Measurements from ENCODE around the gene PHYKPL.

The PHYKPL gene

DNA sequence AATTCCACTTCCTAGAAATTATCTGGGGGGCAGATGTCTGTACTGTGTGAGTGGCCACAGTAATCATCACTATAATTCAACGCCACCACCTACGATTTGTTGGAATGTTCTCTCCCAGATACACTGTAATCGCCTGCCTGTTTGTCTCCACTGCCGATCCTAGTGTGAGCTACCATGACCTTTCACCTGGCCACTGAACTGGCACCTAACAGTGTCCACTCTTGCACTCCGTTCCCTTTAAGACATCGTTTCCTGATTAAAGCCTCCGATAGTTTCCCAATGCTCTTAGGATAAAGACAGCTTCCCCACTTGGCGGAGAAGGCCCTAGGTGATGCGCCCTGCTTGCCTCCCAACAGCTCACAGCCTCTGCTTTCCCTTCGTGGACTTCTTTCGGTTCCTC, 4.0 kb downstream of the PHYKPL start:
- TF ChIP-seq, protein P1, sequence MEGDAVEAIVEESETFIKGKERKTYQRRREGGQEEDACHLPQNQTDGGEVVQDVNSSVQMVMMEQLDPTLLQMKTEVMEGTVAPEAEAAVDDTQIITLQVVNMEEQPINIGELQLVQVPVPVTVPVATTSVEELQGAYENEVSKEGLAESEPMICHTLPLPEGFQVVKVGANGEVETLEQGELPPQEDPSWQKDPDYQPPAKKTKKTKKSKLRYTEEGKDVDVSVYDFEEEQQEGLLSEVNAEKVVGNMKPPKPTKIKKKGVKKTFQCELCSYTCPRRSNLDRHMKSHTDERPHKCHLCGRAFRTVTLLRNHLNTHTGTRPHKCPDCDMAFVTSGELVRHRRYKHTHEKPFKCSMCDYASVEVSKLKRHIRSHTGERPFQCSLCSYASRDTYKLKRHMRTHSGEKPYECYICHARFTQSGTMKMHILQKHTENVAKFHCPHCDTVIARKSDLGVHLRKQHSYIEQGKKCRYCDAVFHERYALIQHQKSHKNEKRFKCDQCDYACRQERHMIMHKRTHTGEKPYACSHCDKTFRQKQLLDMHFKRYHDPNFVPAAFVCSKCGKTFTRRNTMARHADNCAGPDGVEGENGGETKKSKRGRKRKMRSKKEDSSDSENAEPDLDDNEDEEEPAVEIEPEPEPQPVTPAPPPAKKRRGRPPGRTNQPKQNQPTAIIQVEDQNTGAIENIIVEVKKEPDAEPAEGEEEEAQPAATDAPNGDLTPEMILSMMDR (IDR thresholded peaks at IDR 0.05; ENCODE audit: extremely low read depth, missing control alignments), result no peak
- DNase-seq (ENCODE audit: low spot score), result no peak

DNA sequence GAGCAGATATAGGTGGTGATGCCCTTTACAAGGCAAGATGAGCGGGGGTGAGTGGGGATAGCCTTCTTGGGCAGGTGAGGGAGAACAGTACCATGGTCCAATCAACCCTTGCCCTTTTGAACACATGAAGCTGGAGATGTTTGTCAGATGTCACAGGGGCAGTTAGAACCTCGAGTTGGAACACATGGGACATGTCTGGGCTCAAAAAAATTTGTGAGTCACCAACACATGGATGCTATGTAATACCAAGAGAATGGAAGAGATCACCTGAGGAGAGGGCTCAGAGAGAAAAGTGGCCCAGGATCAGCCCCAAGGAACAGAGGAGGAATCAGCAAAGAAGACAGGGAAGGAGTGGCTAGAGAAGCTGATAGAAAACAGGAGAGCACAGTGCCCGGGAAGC, 4.7 kb downstream of the PHYKPL start:
- no peak for DNase-seq (ENCODE audit: low spot score)
- TF ChIP-seq, protein P1 (IDR thresholded peaks at IDR 0.05; ENCODE audit: extremely low read depth, missing control alignments), result no peak

DNA sequence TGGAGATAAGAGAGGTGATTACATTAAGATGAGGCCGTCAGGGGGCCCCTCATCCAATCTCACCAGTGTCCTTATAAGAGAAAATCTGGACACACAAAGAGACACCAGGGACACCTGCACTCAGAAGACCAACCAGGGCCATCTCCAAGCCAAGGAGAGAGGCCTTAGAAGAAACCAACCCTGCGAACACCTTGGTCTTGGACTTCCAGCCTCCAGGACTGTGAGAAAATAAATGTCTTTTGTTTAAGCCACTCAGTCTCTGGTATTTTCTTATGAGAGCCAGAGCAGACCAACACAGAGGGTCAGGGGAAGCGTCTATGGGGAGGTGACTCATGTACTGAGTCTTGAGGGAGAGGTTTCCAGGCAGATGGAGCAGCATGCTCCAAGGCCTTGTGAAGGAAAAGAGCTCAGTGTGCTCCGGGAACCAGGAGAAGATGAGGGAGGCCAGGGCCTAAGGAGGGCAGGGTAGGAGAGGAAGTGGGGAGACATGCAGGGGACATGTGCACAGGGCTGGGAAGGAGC, 5.4 kb downstream of the PHYKPL start:
- TF ChIP-seq, protein P1 (IDR thresholded peaks at IDR 0.05; ENCODE audit: extremely low read depth, missing control alignments), result no peak
- no peak for DNase-seq (ENCODE audit: low spot score)

DNA sequence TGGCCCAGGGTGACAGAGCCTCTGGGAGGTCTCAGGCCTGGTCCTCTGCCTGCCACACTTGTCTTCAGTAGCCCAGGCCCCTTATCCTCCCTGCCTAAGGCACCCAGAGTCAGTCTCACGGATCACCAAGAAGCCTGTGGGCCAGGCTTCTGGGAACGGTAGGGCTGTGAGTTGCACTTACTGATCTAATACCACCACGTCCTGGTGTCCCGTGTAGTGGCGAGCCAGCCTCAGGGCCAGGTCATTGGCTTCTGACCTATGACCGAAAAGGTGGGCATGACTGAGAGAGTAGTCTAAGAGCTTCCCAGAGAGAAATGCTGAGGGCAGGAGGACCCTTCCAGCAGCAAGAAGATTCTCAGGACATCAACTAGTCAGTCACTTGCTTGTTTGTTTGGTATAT, 7.4 kb downstream of the PHYKPL start:
- DNase-seq (ENCODE audit: low spot score), result no peak
- TF ChIP-seq, protein P1 (IDR thresholded peaks at IDR 0.05; ENCODE audit: extremely low read depth, missing control alignments), result no peak

DNA sequence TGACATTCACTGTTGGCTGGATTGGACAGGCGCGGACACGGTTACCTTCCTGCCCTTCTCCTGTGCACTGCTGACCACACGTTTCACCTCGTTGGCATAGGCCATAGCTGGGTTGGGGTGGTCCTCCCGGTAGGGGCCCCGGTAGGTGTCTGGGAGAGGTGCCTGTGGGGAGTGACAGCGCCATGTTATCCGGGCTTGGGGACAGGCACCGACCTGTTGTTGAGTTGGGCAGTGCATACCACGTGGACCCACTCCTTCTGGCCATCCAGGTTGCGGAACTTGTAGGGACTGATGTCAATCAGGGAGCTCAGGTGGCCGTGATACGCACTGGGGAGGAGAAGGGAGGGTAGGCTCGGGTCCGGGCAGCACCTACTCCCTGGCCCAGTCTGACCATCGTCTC, 8.2 kb downstream of the PHYKPL start:
- no peak for DNase-seq (ENCODE audit: low spot score)
- TF ChIP-seq, protein P1 (IDR thresholded peaks at IDR 0.05; ENCODE audit: extremely low read depth, missing control alignments), result no peak

DNA sequence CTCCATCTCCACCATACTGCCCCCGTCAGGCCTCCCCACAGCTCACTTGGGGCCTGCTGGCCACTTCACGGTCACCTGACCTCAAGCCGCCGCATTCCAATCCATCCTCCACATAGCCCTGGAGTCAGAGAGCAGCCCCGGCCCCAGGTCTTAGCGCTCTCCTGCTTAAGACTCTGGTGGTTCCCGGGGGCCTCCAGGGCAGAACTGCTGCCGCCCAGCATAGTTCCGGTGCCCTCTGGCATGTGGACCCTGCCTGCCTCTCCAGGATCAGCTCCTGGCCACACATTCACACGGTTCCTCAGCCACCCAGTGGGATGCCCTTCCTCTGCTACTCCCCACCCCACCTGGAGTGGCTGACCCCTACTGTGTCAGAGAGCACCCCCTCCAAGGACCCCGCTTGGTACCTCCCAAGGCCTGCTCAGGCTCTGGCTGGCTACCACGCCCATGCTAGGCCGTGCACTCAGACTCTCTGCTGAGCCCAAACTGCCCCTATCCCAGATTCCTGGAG, 8.7 kb downstream of the PHYKPL start:
- DNase-seq (ENCODE audit: low spot score), result no peak
- TF ChIP-seq, protein P1 (IDR thresholded peaks at IDR 0.05; ENCODE audit: extremely low read depth, missing control alignments), result no peak

DNA sequence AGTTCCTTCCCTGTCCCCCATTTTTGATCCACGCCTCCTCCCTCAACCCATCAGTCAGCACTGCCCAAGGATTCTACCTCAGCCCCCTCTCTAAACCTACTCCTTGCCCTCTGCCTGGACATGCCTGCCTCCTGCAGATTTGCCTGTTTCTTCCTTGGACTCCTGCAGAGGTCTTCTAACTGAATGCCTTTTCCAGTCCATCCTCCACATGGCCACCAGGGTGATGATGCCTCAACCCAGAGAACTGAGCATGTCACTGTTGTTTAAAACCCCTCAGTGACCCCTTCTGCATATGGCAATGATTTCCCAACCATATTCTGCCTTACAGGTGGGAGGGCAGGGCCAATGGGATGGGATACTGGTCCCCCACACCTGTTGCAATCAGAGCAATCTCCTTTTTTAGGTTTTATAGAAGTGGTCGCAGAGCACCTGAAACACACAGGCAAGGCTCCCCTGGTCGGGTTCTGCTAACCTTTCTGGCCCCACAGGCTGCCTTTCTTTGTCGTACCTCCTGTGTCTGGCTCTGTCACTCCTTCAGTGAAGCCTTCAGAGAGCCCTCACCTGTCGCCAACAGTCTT, 9.3 kb downstream of the PHYKPL start:
- TF ChIP-seq, protein P1 (IDR thresholded peaks at IDR 0.05; ENCODE audit: extremely low read depth, missing control alignments), result no peak
- DNase-seq (ENCODE audit: low spot score), result no peak
